ENCODE data around the gene DIP2C.
"Not testable (repeated sequence)": the region's sequence is repeated elsewhere in the genome, so short reads cannot be mapped to it uniquely, and the experiment has no call there.

The DIP2C gene

DNA sequence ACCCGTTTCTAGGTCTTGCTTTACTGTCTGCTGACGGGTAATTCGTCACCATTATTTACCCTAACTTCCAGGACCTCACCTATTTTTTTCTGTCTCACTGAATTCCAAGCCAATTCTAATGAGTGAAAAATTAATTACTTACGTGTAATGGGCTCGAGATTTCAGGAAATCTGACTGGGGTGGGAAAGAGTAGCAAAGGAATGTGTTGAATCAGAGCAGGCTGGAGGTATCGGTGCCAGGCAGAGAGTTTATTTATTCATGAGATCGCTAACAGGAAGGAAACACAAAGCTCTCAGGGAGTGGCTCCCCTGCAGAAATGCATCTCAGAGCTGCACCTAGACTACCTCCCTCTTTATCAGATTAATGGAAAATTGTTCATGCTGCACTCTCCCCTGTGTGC, 4.0 kb upstream of the DIP2C start:
- no peak for DNase-seq

DNA sequence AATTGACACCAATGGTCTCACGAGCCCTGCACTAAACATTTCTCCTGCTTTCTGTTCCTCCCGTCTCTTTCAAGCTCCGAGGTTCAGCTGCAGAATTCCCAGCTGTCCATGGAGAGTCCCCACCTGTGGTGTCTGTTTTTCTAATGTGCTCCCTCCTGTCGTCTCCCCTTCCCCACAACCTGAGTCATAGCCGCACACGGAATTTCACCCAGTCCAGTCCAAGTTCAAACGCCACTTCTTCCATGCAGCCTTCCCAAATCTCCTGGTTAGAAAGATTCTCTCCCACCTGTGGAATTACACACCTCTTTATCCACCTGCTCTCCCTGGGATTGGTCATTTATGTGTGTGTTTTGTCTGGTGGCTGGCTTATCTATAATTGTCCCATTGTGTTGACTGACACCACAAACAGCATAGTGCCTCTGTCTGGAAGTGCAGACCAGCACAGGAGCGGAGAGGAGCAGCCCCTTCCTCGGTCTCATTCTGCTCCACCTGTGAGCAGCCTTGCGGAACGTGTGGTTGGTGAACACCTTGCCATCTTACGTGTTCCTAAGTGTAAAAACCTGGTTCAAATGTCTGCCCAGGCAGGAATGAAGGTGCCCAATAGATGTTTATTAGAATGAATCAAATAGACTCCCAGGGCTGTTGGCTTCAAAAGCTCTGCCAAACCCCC, 3.3 kb upstream of the DIP2C start:
- no peak for DNase-seq

DNA sequence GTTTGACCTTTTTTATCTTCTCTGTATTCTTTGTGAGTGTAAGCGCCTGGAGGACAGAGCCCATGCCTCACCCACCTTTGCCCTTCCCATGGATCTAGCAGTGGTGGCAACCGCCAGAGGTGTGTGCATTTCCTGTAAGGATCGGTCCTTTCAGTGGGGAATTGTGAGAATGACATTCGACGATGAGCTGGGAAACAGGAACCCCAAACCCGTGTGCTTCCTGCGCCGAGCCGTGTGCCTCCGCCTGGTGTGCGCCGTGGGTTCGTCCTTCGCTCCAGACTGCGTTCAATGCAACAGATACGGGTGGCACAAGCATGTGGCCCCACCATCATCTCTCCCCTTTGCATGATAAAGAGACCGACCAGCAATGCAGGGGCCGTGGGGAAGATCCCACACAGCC, 1.7 kb upstream of the DIP2C start:
- no peak for DNase-seq

GRCh38 chr10:690372-691161, 1.1 kb upstream of the DIP2C start:
- DNase-seq = no peak

DNA sequence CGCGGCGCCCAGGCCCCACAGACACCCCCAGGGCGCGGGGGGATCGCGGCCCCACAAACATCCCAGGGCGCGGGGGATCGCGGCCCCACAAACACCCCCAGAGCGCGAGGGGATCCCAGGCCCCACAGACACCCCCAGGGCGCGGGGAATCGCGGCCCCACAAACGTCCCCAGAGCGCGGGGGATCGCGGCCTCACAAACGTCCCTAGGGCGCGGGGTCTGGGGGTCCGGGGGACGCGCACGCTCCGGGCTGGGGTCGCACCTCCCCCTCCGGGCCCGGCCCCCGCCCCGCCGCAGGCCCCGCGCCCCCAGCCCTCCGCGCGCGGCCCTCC, 382 bp downstream of the DIP2C start:
- DNase-seq = no peak

- peak in 6 of 14 donors; percentile 28 to 61 (median 48) for DNase-seq
Observed at GRCh38 chr10:688312-689120, 952 bp downstream of the DIP2C start.

GRCh38 chr10:687583-688311, 1.7 kb downstream of the DIP2C start:
- no peak for DNase-seq

DNA sequence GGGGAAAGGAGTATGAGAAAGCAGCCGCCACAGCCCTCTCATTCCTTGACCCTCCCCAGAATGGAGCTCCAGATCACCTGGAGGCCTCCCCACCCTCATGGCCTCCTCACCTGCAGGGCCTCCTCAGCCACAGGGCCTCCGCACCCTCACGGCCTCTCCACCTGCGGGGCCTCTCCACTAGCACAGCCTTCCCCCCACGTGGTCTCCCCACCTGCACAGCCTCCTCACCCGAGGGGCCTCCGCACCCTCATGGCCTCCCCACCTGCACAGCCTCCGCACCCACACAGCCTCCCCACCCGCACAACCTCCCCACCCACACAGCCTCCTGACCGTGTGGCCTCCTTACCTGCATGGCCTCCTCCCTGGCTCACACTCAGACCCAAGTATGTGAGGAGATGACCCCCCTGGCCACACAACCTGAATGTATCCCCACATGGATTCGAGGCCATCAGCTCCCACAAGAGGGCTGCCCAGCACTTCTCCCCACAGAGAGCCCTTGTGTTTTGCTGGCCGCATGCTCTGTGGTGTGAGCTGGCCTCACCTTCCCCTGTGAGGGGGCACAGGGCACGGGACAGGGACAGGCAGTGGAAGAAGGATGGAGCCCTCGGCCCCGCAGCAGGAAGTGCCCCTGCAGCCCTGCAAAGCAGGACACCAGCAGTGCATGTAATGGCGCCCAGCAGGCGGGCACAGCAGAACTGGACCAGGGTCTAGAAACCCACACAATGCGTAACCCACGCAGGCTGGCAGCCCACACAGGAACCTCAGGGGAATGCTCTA, 3.1 kb downstream of the DIP2C start:
- DNase-seq = no peak

- no peak for DNase-seq
Observed at GRCh38 chr10:685613-686012, 3.9 kb downstream of the DIP2C start.

GRCh38 chr10:683448-684071, 5.9 kb downstream of the DIP2C start:
- DNase-seq = peak in 1 of 14 donors; percentile 64

DNA sequence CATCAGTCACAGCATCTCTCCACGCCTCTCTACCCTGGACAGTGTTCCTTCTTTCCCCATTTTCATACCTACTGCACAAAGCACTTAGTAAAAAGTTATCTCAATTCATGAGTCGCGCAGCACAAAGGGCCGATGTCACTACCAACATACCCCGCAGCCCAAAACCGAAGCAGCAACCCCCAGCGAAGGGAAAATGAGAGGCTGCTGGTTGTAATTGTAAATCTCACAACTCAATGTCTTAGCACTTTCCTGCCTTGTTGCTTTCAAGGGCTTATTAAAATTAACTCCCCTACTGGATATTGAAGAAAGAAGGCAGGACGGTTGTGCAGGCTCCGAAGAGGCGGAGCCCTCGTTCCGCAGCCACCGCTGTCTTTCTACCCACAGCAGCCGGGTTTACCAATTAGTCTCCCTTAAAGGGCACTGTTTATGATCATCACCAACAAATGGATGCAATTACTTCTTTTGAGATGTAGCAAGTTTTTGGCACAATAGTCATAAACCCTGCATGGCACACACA, 6.5 kb downstream of the DIP2C start:
- no peak for DNase-seq

DNA sequence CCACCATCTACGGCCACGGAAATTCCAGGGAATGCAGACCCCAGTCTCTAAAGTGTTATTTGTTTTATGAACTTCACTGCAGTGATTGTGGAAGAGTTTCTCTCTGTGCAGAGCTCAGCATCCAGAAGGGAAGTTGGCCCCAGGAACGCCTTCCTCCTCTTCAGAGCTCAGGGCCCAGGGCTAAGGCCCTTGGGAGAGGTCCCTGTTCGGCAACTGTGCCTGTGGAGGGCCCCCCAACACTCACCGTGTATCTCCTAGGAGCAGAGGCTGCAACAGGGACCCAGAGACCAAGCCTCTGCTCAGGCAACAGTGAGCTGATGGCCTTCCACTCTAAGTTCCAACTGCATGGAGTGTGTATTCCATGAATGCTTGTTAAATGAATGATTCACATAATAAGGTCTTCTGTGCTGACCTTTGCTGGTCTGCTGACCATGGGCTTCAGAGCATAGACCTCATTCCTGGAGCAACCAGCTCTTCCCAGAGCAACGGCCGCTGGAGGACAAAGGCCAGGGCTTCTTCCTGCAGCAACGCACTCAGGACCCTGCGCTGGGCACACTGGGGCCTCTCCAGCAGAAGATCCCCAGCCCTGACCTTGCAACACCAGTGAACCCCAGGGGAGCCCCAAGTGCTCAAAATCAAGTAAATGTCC, 7.7 kb downstream of the DIP2C start:
- DNase-seq = no peak

DNA sequence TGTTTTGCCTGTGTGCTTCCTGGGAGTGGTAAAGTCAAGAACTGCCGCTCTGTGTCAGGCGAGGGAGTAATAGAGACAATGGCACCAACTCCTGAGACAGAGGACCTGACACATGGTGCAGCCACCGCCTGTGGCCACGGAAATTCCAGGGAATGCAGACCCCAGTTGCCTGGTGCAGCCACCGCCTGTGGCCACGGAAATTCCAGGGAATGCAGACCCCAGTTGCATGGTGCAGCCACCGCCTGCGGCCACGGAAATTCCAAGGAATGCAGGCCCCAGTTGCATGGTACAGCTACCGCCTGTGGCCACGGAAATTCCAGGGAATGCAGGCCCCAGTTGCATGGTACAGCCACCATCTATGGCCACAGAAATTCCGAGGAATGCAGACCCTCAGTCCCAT, 8.7 kb downstream of the DIP2C start:
- DNase-seq = no peak

GRCh38 chr10:680146-680545, 9.3 kb downstream of the DIP2C start:
- peak in 1 of 14 donors; percentile 52 for DNase-seq

DNA sequence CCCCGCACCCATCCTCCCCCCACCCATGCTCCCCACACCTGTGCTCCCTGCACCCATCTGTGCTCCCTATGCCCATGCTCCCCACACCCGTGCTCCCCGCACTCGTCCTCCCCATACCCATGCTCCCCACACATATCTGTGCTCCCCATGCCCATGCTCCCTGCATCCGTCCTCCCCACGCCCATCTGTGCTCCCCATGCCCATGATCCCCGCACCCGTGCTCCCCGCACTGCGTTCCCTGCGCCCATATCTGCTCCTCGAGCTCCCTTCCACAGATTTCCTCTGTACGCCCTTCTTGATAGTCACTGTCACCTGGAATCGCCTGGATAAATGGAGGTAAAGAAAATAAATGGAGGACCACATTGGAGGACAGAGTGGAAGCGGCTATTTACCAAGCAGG, 9.9 kb downstream of the DIP2C start:
- DNase-seq = no peak

GRCh38 chr10:678662-679005, 10.8 kb downstream of the DIP2C start:
- not testable (repeated sequence) for DNase-seq

- DNase-seq = no peak
Observed at GRCh38 chr10:677750-678661, 11.5 kb downstream of the DIP2C start.

DNA sequence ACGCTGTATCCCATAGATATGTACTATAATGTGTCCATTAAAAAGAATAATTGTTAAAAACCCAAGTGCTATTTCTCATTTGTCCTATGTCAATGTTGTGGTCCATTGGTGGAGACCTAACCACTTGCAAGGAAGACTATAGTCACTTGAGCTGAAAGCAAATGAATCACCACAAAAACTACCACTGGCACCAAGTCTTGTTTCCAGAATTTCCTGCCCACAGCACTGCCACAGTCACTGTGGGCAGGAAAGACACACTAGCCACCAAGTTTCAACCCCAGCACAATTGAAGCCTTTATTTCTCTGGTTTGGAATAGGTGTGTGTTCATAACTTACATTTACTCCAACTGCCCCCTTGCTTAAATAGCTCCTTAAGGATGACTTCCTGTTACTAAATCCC, 12.4 kb downstream of the DIP2C start:
- no peak for DNase-seq

DNA sequence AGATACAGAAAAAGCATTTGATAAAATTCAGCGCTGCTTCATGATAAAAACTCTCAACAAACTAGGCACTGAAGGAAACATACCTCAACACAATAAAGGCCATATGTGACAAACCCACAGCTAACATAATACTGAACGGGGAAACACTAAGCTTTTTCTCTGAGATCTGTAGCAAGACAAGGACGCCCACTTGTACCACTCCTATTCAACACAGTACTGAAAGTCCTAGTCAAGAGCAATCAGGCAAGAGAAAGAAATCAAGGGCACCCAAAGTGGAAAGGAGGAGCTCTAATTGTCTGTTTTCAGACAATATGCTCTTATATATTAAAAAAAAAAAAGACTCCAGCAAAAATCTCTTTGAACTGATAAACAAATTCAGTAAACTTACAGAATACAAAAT, 13.3 kb downstream of the DIP2C start:
- no peak for DNase-seq

- no peak for DNase-seq
Observed at GRCh38 chr10:675532-675931, 13.9 kb downstream of the DIP2C start.

All from C1 segment of cervical spinal cord (tissue), 14 donors.